Neural progenitor cell (in vitro differentiated cells): ENCODE data around the gene MED27.
"Not testable (repeated sequence)": the region's sequence is repeated elsewhere in the genome, so short reads cannot be mapped to it uniquely, and the experiment has no call there.

Experiments
- EZH2 ChIP-seq: fragments of 200-600 bp; sonication (generic); IDR thresholded peaks from 2 replicates; pipeline ENCODE4 v1.6.1; 2017; ENCODE audit warnings: antibody characterized with exemption, mild to moderate bottlenecking, moderate library complexity
- TF ChIP-seq, protein P1 (sequence below): fragments of 200-600 bp; sonication (generic); IDR thresholded peaks from 2 replicates; pipeline ENCODE4 v1.5.1; 2017; ENCODE audit warnings: antibody characterized with exemption, mild to moderate bottlenecking

DNA sequence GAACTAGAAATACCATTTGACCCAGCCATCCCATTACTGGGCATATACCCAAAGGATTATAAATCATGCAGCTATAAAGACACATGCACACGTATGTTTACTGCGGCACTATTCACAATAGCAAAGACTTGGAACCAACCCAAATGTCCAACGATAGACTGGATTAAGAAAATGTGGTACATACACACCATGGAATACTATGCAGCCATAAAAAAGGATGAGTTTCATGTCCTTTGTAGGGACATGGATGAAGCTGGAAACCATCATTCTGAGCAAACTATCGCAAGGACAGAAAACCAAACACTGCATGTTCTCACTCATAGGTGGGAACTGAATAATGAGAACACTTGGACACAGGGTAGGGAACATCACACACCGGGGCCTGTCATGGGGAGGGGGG, 158.0 kb downstream of the MED27 start:
- not testable (repeated sequence) for TF ChIP-seq EZH2
- TF ChIP-seq, protein P1, sequence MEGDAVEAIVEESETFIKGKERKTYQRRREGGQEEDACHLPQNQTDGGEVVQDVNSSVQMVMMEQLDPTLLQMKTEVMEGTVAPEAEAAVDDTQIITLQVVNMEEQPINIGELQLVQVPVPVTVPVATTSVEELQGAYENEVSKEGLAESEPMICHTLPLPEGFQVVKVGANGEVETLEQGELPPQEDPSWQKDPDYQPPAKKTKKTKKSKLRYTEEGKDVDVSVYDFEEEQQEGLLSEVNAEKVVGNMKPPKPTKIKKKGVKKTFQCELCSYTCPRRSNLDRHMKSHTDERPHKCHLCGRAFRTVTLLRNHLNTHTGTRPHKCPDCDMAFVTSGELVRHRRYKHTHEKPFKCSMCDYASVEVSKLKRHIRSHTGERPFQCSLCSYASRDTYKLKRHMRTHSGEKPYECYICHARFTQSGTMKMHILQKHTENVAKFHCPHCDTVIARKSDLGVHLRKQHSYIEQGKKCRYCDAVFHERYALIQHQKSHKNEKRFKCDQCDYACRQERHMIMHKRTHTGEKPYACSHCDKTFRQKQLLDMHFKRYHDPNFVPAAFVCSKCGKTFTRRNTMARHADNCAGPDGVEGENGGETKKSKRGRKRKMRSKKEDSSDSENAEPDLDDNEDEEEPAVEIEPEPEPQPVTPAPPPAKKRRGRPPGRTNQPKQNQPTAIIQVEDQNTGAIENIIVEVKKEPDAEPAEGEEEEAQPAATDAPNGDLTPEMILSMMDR, result not testable (repeated sequence)
